GM12878 (cell line): Measurements from ENCODE around the gene UNC13B. TPM values are rescaled to one million over a fixed set of nuclear protein-coding genes. Genes with fewer than 3 reads are reported as not detected.

Source experiments
- ATAC-seq: fragments of 200-7000 bp; cut with Tn5 transposase; 3 replicates; pipeline ENCODE4 v1.9.1; 2020; ENCODE audit warnings: mild to moderate bottlenecking, moderate library complexity
- BruUV-seq: library from RNA; stranded (reverse); fragments of 400-500 nt; replicated peaks from 2 replicates; lab custom pipeline; 2021; lab: Mats Ljungman, UMichigan
- CTCF ChIA-PET: fragments of 300-600 bp; sonication (Branson Sonifier 250); formaldehyde crosslinking; extraction: SDS; loops from one replicate; lab custom pipeline; 2021; ENCODE audit warnings: inconsistent platforms; lab: Yijun Ruan, JAX
- POLR2A ChIA-PET: fragments of 350-600 bp; formaldehyde crosslinking; extraction: SDS; loops from one replicate; lab custom pipeline; 2021; ENCODE audit warnings: inconsistent platforms; lab: Charles Lee
- RAD21 ChIA-PET: fragments of 300-600 bp; sonication (Branson Sonifier 250); formaldehyde crosslinking; loops from one replicate; lab custom pipeline; 2023; ENCODE audit warnings: antibody characterized with exemption; ENCODE audit not compliant: unreplicated experiment; lab: Charles Lee
- SMC1A ChIA-PET: fragments of 300-600 bp; sonication (Branson Sonifier 250); formaldehyde crosslinking; loops from one replicate; lab custom pipeline; 2023; ENCODE audit not compliant: unreplicated experiment, uncharacterized antibody; lab: Charles Lee
- DNase-seq: peaks from one replicate; pipeline ENCODE4 v3.0.0-alpha.2; 2011; ENCODE audit warnings: low read depth, low spot score
- FAIRE-seq: peaks from 3 replicates; lab custom pipeline; 2011; peaks lifted over from hg19 to GRCh38; lab: Jason Lieb, UNC
- H2AFZ ChIP-seq: 2 replicates; pipeline ENCODE4 v1.6.0; 2011; ENCODE audit warnings: low read depth, low read length, control low read depth; ENCODE audit not compliant: control insufficient read depth
- H3K27ac ChIP-seq: 2 replicates; pipeline ENCODE4 v1.5.1; 2011; ENCODE audit warnings: control low read depth; ENCODE audit not compliant: control insufficient read depth, insufficient read depth
- H3K27me3 ChIP-seq, 2 experiments: replicated peaks in 1 of 2; 2 replicates each; pipeline versions ENCODE4 v1.6.0 to v1.6.1; 2011; ENCODE audit warnings: low read length in 1 of 2; ENCODE audit not compliant: control insufficient read depth in 2 of 2, insufficient read depth in 2 of 2
- H3K36me3 ChIP-seq, 2 experiments: 2 replicates each; pipeline ENCODE4 v1.5.1; 2011; ENCODE audit warnings: low read length in 1 of 2; ENCODE audit not compliant: control insufficient read depth in 2 of 2, insufficient read depth in 2 of 2
- H3K4me1 ChIP-seq: 2 replicates; pipeline ENCODE4 v1.6.1; 2011; ENCODE audit warnings: mild to moderate bottlenecking, low read length, moderate library complexity, mixed read lengths; ENCODE audit not compliant: control insufficient read depth, insufficient read depth
- H3K4me2 ChIP-seq: 2 replicates; pipeline ENCODE4 v1.6.0; 2011; ENCODE audit warnings: control low read depth; ENCODE audit not compliant: control insufficient read depth, insufficient read depth
- H3K4me3 ChIP-seq: fragments of 200-600 bp; sonication (generic); 2 replicates; pipeline ENCODE4 v1.5.1; 2016
- H3K79me2 ChIP-seq: 2 replicates; pipeline ENCODE4 v1.6.0; 2011; ENCODE audit warnings: low read length; ENCODE audit not compliant: control insufficient read depth, insufficient read depth
- H3K9ac ChIP-seq: 2 replicates; pipeline ENCODE4 v1.8.0; 2011; ENCODE audit warnings: low read length, control low read depth, mixed read lengths; ENCODE audit not compliant: control insufficient read depth, insufficient read depth
- H3K9me3 ChIP-seq: replicated peaks from 3 replicates; pipeline ENCODE4 v1.5.1; 2011; ENCODE audit warnings: mild to moderate bottlenecking, low read length; ENCODE audit not compliant: control insufficient read depth, insufficient read depth
- H4K20me1 ChIP-seq: 2 replicates; pipeline ENCODE4 v1.6.0; 2011; ENCODE audit not compliant: control insufficient read depth, insufficient read depth
- BACH1 ChIP-seq: fragments of 450-650 bp; IDR thresholded peaks from 2 replicates; pipeline ENCODE4 v1.6.1; 2017; ENCODE audit warnings: mild to moderate bottlenecking, borderline replicate concordance
- BMI1 ChIP-seq: fragments of 450-650 bp; IDR thresholded peaks from 2 replicates; pipeline ENCODE4 v1.6.1; 2016; ENCODE audit warnings: mild to moderate bottlenecking, moderate library complexity, borderline replicate concordance
- FOS ChIP-seq: IDR thresholded peaks from 3 replicates; pipeline ENCODE4 v1.6.1; 2011; ENCODE audit warnings: borderline replicate concordance; ENCODE audit not compliant: insufficient read length; ENCODE audit errors: extremely low read depth
- HDGF ChIP-seq: fragments of 450-650 bp; IDR thresholded peaks from 2 replicates; pipeline ENCODE4 v1.6.1; 2016; ENCODE audit warnings: antibody characterized with exemption
- JUNB ChIP-seq: IDR thresholded peaks from 2 replicates; pipeline ENCODE4 v1.6.1; 2016; ENCODE audit warnings: antibody characterized with exemption, mild to moderate bottlenecking
- NFYB ChIP-seq: IDR thresholded peaks from 2 replicates; pipeline ENCODE4 v1.6.1; 2011; ENCODE audit warnings: low read depth, mild to moderate bottlenecking, low read length, improper control_type of control experiment, moderate library complexity; ENCODE audit not compliant: insufficient read depth
- NR2C2 ChIP-seq: IDR thresholded peaks from 2 replicates; pipeline ENCODE4 v1.6.1; 2011; ENCODE audit warnings: borderline replicate concordance, low read depth; ENCODE audit not compliant: control insufficient read depth, insufficient read length
- POLR2A ChIP-seq: IDR thresholded peaks from 2 replicates; pipeline ENCODE4 v1.6.1; 2011; ENCODE audit warnings: low read depth, mild to moderate bottlenecking, low read length
- RFX5 ChIP-seq: IDR thresholded peaks from 2 replicates; pipeline ENCODE4 v1.6.1; 2011; ENCODE audit warnings: low read depth, low read length, improper control_type of control experiment
- SMAD1 ChIP-seq: fragments of 450-650 bp; IDR thresholded peaks from 2 replicates; pipeline ENCODE4 v1.6.1; 2018; ENCODE audit warnings: mild to moderate bottlenecking, low read depth; ENCODE audit not compliant: partially characterized antibody
- SREBF1 ChIP-seq: IDR thresholded peaks from 2 replicates; pipeline ENCODE4 v1.6.1; 2012; ENCODE audit warnings: mild to moderate bottlenecking, low read length
- SREBF2 ChIP-seq: IDR thresholded peaks from 2 replicates; pipeline ENCODE4 v1.6.1; 2012; ENCODE audit warnings: mild to moderate bottlenecking, low read length
- STAT3 ChIP-seq: IDR thresholded peaks from 2 replicates; pipeline ENCODE4 v1.6.1; 2011; ENCODE audit warnings: low read depth, low read length, improper control_type of control experiment
- SUZ12 ChIP-seq: fragments of 200-600 bp; sonication (generic); IDR thresholded peaks from one replicate; pipeline ENCODE4 v1.6.1; 2018; ENCODE audit warnings: antibody characterized with exemption, mild to moderate bottlenecking; ENCODE audit not compliant: unreplicated experiment
- ZZZ3 ChIP-seq: IDR thresholded peaks from 2 replicates; pipeline ENCODE4 v1.6.1; 2011; ENCODE audit warnings: low read depth; ENCODE audit not compliant: control insufficient read depth, insufficient read length
- WGBS: methylation state at CpG from one replicate; pipeline ENCODE4 v1.1.6; 2016; ENCODE audit warnings: low lambda C conversion rate; ENCODE audit not compliant: insufficient replicate concordance, insufficient coverage; ENCODE audit errors: missing lambda C conversion rate; 5-methylcytosine and 5-hydroxymethylcytosine counted together
- in situ Hi-C: fragments of 300-500 bp; cut with MboI; formaldehyde crosslinking; loops from 9 replicates; pipeline ENCODE4 v1.14.3; 2018; ENCODE audit warnings: mixed read lengths
- intact Hi-C: fragments of 100-400 bp; cut with micrococcal nuclease; formaldehyde crosslinking; loops from one replicate; pipeline ENCODE4 v1.14.2; 2022; ENCODE audit not compliant: unreplicated experiment
- polyA plus RNA-seq, 11 experiments: library from polyadenylated mRNA; depleted of rRNA in 4 of 11; unstranded in 6 of 11; stranded (reverse) in 5 of 11; fragments of >200 nt; fragmentation: Nextera tagmentation in 4 of 11; fragmentation: Illumina TruSeq in 1 of 11; extraction: Ambion mirVana in 4 of 11; extraction: Trizol in 1 of 11; gene quantifications; 1 replicate in 1 of 11; 2 replicates in 10 of 11; pipeline versions ENCODE4 v1.2.1 to v1.2.3, GENCODE V29; 2011 to 2016; ENCODE audit warnings: inconsistent platforms in 2 of 11, missing spikeins in 2 of 11, low read depth in 1 of 11
- total RNA-seq, 4 experiments: library from RNA; depleted of rRNA in 3 of 4; stranded (reverse); fragments of >200 nt in 3 of 4; fragmentation: Illumina TruSeq in 1 of 4; extraction: Trizol in 1 of 4; gene quantifications; 2 replicates each; pipeline versions ENCODE4 v1.2.1 to v1.2.3, GENCODE V29; 2013 to 2021
- TF ChIP-seq, protein P1 (sequence below): IDR thresholded peaks from 2 replicates; pipeline ENCODE4 v1.6.1; 2011; ENCODE audit warnings: low read depth, low read length, improper control_type of control experiment, borderline replicate concordance
- TF ChIP-seq, protein P2 (sequence below): fragments of 450-650 bp; IDR thresholded peaks from 2 replicates; pipeline ENCODE4 v1.6.1; 2017; ENCODE audit warnings: borderline replicate concordance
- TF ChIP-seq, protein P3 (sequence below): fragments of 450-650 bp; IDR thresholded peaks from 2 replicates; pipeline ENCODE4 v1.6.1; 2016; ENCODE audit warnings: mild to moderate bottlenecking, moderate library complexity, borderline replicate concordance
- TF ChIP-seq, protein P4 (sequence below): fragments of 150-350 bp; IDR thresholded peaks from 2 replicates; pipeline ENCODE4 v1.6.1; 2014; ENCODE audit warnings: mild to moderate bottlenecking, low read depth, low read length

Gene UNC13B
- total and polyA plus RNA-seq, 10 of the 15 experiments (the other 5 are each of a cell fraction or from before 2014, with no cell fraction given), result under 0.01 to 0.42 (median 0.06) TPM; not detected in 4

DNA sequence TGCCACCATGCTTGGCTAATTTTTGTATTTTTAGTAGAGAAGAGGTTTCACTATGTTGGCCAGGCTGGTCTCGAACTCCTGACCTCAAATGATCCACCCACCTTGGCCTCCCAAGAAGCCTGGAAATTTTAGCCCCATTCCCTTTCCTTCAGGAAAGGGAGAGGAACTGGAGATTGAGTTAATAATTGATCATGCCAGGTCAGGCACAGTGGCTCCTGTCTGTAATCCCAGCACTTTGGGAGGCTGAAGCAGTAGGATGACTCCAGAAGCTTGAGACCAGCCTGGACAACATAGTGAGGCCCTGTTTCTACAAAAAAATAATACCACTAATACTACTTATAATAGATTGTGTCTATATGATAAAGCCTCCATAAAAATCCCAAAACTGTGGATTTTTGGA is 124.6 kb downstream of the UNC13B start:
- DNase-seq, result no peak
- FAIRE-seq, result no peak
- H2AFZ ChIP-seq, result no peak overlapping the region
- in situ Hi-C loops, result no loop called here
- intact Hi-C loops, result no loop called here
- no peaks in the 10 kb centered on the region for H3K36me3 ChIP-seq
- TF ChIP-seq, protein P1, sequence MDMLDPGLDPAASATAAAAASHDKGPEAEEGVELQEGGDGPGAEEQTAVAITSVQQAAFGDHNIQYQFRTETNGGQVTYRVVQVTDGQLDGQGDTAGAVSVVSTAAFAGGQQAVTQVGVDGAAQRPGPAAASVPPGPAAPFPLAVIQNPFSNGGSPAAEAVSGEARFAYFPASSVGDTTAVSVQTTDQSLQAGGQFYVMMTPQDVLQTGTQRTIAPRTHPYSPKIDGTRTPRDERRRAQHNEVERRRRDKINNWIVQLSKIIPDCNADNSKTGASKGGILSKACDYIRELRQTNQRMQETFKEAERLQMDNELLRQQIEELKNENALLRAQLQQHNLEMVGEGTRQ, result no peak
- TF ChIP-seq SMAD1 (no peak), JUNB (no peak), ZZZ3 (no peak), POLR2A (no peak), RFX5 (no peak), SREBF2 (no peak), HDGF (no peak), BACH1 (no peak), NFYB (no peak), BMI1 (no peak), FOS (no peak), SUZ12 (no peak), STAT3 (no peak), SREBF1 (no peak), NR2C2 (no peak)
- TF ChIP-seq, protein P2, sequence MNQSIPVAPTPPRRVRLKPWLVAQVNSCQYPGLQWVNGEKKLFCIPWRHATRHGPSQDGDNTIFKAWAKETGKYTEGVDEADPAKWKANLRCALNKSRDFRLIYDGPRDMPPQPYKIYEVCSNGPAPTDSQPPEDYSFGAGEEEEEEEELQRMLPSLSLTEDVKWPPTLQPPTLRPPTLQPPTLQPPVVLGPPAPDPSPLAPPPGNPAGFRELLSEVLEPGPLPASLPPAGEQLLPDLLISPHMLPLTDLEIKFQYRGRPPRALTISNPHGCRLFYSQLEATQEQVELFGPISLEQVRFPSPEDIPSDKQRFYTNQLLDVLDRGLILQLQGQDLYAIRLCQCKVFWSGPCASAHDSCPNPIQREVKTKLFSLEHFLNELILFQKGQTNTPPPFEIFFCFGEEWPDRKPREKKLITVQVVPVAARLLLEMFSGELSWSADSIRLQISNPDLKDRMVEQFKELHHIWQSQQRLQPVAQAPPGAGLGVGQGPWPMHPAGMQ, result no peak
- TF ChIP-seq, protein P3, sequence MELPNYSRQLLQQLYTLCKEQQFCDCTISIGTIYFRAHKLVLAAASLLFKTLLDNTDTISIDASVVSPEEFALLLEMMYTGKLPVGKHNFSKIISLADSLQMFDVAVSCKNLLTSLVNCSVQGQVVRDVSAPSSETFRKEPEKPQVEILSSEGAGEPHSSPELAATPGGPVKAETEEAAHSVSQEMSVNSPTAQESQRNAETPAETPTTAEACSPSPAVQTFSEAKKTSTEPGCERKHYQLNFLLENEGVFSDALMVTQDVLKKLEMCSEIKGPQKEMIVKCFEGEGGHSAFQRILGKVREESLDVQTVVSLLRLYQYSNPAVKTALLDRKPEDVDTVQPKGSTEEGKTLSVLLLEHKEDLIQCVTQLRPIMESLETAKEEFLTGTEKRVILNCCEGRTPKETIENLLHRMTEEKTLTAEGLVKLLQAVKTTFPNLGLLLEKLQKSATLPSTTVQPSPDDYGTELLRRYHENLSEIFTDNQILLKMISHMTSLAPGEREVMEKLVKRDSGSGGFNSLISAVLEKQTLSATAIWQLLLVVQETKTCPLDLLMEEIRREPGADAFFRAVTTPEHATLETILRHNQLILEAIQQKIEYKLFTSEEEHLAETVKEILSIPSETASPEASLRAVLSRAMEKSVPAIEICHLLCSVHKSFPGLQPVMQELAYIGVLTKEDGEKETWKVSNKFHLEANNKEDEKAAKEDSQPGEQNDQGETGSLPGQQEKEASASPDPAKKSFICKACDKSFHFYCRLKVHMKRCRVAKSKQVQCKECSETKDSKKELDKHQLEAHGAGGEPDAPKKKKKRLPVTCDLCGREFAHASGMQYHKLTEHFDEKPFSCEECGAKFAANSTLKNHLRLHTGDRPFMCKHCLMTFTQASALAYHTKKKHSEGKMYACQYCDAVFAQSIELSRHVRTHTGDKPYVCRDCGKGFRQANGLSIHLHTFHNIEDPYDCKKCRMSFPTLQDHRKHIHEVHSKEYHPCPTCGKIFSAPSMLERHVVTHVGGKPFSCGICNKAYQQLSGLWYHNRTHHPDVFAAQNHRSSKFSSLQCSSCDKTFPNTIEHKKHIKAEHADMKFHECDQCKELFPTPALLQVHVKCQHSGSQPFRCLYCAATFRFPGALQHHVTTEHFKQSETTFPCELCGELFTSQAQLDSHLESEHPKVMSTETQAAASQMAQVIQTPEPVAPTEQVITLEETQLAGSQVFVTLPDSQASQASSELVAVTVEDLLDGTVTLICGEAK, result no peak
- TF ChIP-seq, protein P4, sequence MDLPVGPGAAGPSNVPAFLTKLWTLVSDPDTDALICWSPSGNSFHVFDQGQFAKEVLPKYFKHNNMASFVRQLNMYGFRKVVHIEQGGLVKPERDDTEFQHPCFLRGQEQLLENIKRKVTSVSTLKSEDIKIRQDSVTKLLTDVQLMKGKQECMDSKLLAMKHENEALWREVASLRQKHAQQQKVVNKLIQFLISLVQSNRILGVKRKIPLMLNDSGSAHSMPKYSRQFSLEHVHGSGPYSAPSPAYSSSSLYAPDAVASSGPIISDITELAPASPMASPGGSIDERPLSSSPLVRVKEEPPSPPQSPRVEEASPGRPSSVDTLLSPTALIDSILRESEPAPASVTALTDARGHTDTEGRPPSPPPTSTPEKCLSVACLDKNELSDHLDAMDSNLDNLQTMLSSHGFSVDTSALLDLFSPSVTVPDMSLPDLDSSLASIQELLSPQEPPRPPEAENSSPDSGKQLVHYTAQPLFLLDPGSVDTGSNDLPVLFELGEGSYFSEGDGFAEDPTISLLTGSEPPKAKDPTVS, result no peak
- TF ChIP-seq, all 136 proteins: peak for 0
- Histone ChIP-seq H3K9ac (no peak overlapping the region), H3K27ac (no peak overlapping the region), H3K79me2 (no peaks in the 10 kb centered on the region), H4K20me1 (no peaks in the 10 kb centered on the region), H3K4me3 (no peak overlapping the region), H3K9me3 (no peaks in the 10 kb centered on the region), H3K4me1 (no peaks in the 10 kb centered on the region), H3K4me2 (no peak overlapping the region), H3K27me3 (no peaks in the 10 kb centered on the region)
- ChIA-PET SMC1A (no interaction called here), RAD21 (no interaction called here), POLR2A (interaction anchor here (0.6 kb wide), 1 partner anchor 938 kb away, joined by 4 read pairs; no protein-coding TSS in a partner anchor), CTCF (interaction anchor here (1.6 kb wide), 1 partner anchor 9 kb away, joined by 4 read pairs; no protein-coding TSS in a partner anchor)
- no TSS peak for BruUV-seq
- ATAC-seq, result no peak
- WGBS, result 0% methylated on average over 1 of the region's 1 CpG
